Stomach (tissue), 9 donors: ENCODE results near the gene LIMK1. TPM values are rescaled to one million over a fixed set of nuclear protein-coding genes. Genes with fewer than 3 reads are reported as not detected.

Experiments
- DNase-seq, 2 donors: peaks; one replicate each; pipeline versions ENCODE4 v3.0.0 to v3.0.0-alpha.2; 2013 to 2019
- H3K27ac ChIP-seq, 5 donors: fragments of 200-600 bp in 4 of 5; sonication (generic) in 4 of 5; one replicate each; pipeline ENCODE4 v1.5.1; 2013 to 2019; ENCODE audit warnings: mild to moderate bottlenecking in 1 of 5, moderate library complexity in 1 of 5
- H3K27me3 ChIP-seq, 3 donors: fragments of 200-600 bp; sonication (generic); one replicate each; pipeline ENCODE4 v1.5.1; 2017 to 2019; ENCODE audit warnings: mixed run types in 1 of 3
- H3K36me3 ChIP-seq, 4 donors: fragments of 200-600 bp; sonication (generic); 1 replicate in 3 of 4; 2 replicates in 1 of 4; pipeline ENCODE4 v1.5.1; 2016 to 2019
- H3K4me1 ChIP-seq, 4 donors: fragments of 200-600 bp; sonication (generic); one replicate each; pipeline ENCODE4 v1.5.1; 2016 to 2019
- H3K4me3 ChIP-seq, 4 donors: fragments of 200-600 bp; sonication (generic) in 3 of 4; one replicate each; pipeline ENCODE4 v1.5.1; 2016 to 2019; ENCODE audit warnings: mild to moderate bottlenecking in 1 of 4
- H3K9me3 ChIP-seq, 4 donors: fragments of 200-600 bp; sonication (generic); one replicate each; pipeline ENCODE4 v1.5.1; 2016 to 2019
- EP300 ChIP-seq: sonication (generic); formaldehyde crosslinking; IDR thresholded peaks from one replicate; pipeline ENCODE4 v1.6.1; 2017; ENCODE audit warnings: antibody characterized with exemption
- POLR2A ChIP-seq, 4 donors: fragments of 450-650 bp; IDR thresholded peaks; one replicate each; pipeline ENCODE4 v1.6.1; 2016; ENCODE audit warnings: antibody characterized with exemption in 4 of 4, control low read depth in 2 of 4, mild to moderate bottlenecking in 1 of 4, moderate library complexity in 1 of 4
- POLR2AphosphoS5 ChIP-seq, 3 donors: sonication (generic); formaldehyde crosslinking; IDR thresholded peaks; one replicate each; pipeline ENCODE4 v1.6.1; 2016; ENCODE audit warnings: antibody characterized with exemption in 3 of 3
- WGBS, 5 donors: extraction: QIAGEN DNeasy Blood & Tissue Kit in 3 of 5; methylation state at CpG; one replicate each; pipeline versions ENCODE4 v1.1.5 to v1.1.7; 2013 to 2018; 5-methylcytosine and 5-hydroxymethylcytosine counted together
- intact Hi-C: fragments of 100-400 bp; cut with DNase I; formaldehyde crosslinking; loops from one replicate; pipeline ENCODE4 v1.15.1; 2023; ENCODE audit warnings: low total_unique reads
- polyA plus RNA-seq, 3 donors: library from polyadenylated mRNA; stranded (reverse); fragments of 200-250 nt; gene quantifications; one replicate each; pipeline ENCODE4 v1.2.3, GENCODE V29; 2013
- total RNA-seq, 5 donors: library from RNA; depleted of rRNA; stranded (reverse); fragments of >200 nt; gene quantifications; one replicate each; pipeline versions ENCODE4 v1.1.0 to v1.2.3, GENCODE V29; 2014 to 2016
- TF ChIP-seq, protein P1 (sequence below), 7 experiments: fragments of 450-650 bp in 4 of 7; fragments of 200-600 bp in 3 of 7; sonication (generic) in 3 of 7; IDR thresholded peaks; one replicate each; pipeline ENCODE4 v1.5.1; 2016 to 2019; ENCODE audit warnings: antibody characterized with exemption in 7 of 7, control low read depth in 2 of 7, mild to moderate bottlenecking in 1 of 7
- donor health status: healthy with polysubstance abuse.
- donor health status: Bipolar disorder and iron deficiency.
- donor health status: healthy.

LIMK1 gene
- total and polyA plus RNA-seq, 8 donors: 2.9 to 26.6 (median 8.7) TPM

DNA sequence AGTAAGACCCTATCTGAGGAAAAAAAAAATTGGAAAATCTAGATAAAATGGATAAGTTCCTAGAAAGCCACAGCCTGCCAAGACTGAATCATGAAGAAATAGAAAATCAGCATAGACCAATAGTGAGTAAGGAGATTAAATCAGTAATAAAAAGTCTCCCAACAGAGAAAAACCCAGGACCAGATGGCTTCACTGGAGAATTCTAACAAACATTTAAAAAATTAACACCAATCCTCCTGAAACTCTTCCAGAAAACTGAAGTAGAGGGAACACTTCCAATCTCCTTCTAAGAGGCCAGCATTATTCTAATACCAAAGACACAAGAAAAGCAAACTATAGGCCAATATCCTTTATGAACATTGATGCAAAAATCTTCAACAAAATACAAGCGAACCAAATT is 8.8 kb upstream of the LIMK1 start:
- Histone ChIP-seq H3K4me1 (no peaks in the 10 kb centered on the region), H3K9me3 (no peaks in the 10 kb centered on the region), H3K36me3 (no peaks in the 10 kb centered on the region), H3K27me3 (no peaks in the 10 kb centered on the region), H3K4me3 (no peak overlapping the region), H3K27ac (no peak overlapping the region)
- DNase-seq: no peak
- intact Hi-C loops: loop anchor here (10.0 kb wide), 1 partner anchor 130 kb away; no protein-coding TSS in a partner anchor
- TF ChIP-seq EP300 (no peak), POLR2A (IDR thresholded peaks at IDR 0.05) (no peak), POLR2AphosphoS5 (IDR thresholded peaks at IDR 0.05) (no peak)
- TF ChIP-seq, protein P1, sequence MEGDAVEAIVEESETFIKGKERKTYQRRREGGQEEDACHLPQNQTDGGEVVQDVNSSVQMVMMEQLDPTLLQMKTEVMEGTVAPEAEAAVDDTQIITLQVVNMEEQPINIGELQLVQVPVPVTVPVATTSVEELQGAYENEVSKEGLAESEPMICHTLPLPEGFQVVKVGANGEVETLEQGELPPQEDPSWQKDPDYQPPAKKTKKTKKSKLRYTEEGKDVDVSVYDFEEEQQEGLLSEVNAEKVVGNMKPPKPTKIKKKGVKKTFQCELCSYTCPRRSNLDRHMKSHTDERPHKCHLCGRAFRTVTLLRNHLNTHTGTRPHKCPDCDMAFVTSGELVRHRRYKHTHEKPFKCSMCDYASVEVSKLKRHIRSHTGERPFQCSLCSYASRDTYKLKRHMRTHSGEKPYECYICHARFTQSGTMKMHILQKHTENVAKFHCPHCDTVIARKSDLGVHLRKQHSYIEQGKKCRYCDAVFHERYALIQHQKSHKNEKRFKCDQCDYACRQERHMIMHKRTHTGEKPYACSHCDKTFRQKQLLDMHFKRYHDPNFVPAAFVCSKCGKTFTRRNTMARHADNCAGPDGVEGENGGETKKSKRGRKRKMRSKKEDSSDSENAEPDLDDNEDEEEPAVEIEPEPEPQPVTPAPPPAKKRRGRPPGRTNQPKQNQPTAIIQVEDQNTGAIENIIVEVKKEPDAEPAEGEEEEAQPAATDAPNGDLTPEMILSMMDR (IDR thresholded peaks at IDR 0.05): no peak
- WGBS, 5 donors: 87 to 90% (median 89%) methylated on average over 1 of the region's 1 CpG

DNA sequence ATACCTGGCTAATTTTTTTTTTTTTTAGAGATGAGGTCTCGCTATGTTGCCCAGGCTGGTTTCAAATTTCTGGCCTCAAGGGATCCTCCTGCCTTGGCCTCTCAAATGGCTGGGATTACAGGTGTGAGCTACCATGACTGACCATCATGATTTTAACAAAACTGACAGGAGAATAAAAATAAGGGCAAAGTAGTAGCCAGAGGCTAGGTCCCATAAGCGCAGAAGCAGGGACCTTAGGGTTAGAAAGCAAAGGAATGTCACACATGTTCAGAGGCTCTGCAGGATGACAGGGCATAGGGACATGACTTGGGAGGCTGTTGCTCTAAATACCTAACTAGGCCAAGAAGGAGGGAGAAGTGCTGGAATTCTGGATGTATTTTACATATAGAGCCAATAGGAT is 5.1 kb upstream of the LIMK1 start:
- no peak for DNase-seq

DNA sequence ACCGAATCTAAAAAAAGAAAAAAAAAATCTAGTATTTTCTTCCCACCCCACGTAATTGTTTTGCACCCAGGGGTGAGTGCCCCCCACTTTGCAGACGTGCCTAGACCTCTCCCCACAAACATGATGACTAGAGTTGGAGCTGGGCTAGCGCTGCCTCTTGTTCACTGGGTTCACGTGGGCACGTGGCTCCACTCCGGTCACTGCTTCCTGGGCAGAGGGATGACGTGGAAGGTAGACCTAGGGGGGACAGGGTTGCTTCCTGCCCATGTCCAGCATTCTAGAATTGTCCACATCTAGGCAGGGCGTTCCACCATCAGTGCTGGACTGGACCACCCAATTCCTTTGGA is 861 bp upstream of the LIMK1 start:
- intact Hi-C loops: loop anchor here (10.0 kb wide), 1 partner anchor 92 kb away; the partner anchor contains the start of gene EIF4H
- Histone ChIP-seq H3K4me3 (peak overlapping the region in 1 of 4 donors; percentile 53), H3K27me3 (no peaks in the 10 kb centered on the region)

More for the DNA sequence above, 5.1 kb upstream of the LIMK1 start:
- Histone ChIP-seq H3K4me3 (no peak overlapping the region), H3K27me3 (no peaks in the 10 kb centered on the region), H3K36me3 (no peaks in the 10 kb centered on the region), H3K9me3 (no peaks in the 10 kb centered on the region), H3K27ac (no peak overlapping the region), H3K4me1 (peaks cover 7 to 8% (median 7%) of the 10 kb centered on the region in 4 donors)
- 94 to 100% (median 96%) methylated on average over 2 of the region's 2 CpGs for WGBS, 5 donors
- TF ChIP-seq POLR2AphosphoS5 (IDR thresholded peaks at IDR 0.05) (no peak), POLR2A (IDR thresholded peaks at IDR 0.05) (no peak), EP300 (no peak)
- TF ChIP-seq, protein P1 (IDR thresholded peaks at IDR 0.05): no peak
- intact Hi-C loops: loop anchor here (10.0 kb wide), 1 partner anchor 126 kb away; no protein-coding TSS in a partner anchor

DNA sequence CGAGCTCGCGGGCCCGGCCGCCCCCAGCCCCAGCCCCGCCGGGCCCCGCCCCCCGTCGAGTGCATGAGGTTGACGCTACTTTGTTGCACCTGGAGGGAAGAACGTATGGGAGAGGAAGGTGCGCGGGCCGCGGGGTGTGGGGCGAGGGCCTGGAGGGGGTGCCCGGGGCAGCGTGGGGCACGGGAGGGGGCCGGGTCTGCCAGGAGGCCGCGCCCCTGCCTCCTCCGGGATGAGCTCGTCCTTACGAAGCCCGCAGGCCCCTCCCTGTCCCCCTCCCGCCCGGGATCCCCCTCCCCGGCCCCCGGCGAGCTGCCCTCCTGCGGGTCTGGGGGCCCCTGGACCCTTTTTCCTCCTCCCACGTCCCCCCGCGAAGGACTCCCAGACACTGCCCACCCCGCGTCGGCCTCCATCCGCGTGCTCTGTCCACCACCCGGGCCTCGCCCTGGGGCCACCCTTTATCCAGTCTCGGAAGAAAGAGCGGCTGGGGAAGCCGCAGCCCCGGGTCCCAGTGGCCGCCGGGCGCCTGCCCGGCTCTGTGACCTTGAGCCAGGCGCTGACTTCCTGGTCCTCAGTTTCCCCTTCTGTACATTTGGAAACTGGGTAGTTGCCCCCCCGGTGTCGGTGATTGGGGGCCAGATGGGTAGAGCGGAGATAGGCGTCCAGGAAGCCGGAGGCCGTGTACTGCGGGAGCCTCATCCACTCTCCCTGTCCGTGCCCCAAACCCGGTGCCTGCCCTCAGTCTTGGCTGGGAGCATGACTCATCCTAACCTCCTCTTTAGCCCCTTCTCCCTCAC is 521 bp downstream of the LIMK1 start:
- Histone ChIP-seq H3K27me3 (no peaks in the 10 kb centered on the region), H3K27ac (peak overlapping the region in 4 of 5 donors; percentile 53 to 84 (median 78)), H3K4me1 (peaks cover 18 to 26% (median 23%) of the 10 kb centered on the region in 4 donors), H3K36me3 (peaks cover 0 to 23% (median 11%) of the 10 kb centered on the region in 4 donors), H3K9me3 (no peaks in the 10 kb centered on the region), H3K4me3 (peak overlapping the region; percentile 85 to 92 (median 86))
- peak; percentile 41 to 78 for DNase-seq
- intact Hi-C loops: loop anchor here (10.0 kb wide), 1 partner anchor 91 kb away; the partner anchor contains the start of gene EIF4H
- 2 to 5% (median 3%) methylated on average over 17 to 61 of the region's 61 CpGs for WGBS, 5 donors
- TF ChIP-seq POLR2A (IDR thresholded peaks at IDR 0.05) (no peak), EP300 (no peak), POLR2AphosphoS5 (IDR thresholded peaks at IDR 0.05) (no peak)
- TF ChIP-seq, protein P1 (IDR thresholded peaks at IDR 0.05): no peak

More for the DNA sequence above, 861 bp upstream of the LIMK1 start:
- H3K4me1 ChIP-seq: peaks cover 18 to 26% (median 23%) of the 10 kb centered on the region in 4 donors
- H3K36me3 ChIP-seq: peaks cover 0 to 14% (median 5%) of the 10 kb centered on the region in 4 donors
- H3K9me3 ChIP-seq: no peaks in the 10 kb centered on the region
- 82 to 92% (median 87%) methylated on average over 8 to 9 of the region's 9 CpGs for WGBS, 5 donors
- no peak for DNase-seq
- peak overlapping the region in 2 of 5 donors; percentile 59 to 75 for H3K27ac ChIP-seq
- TF ChIP-seq POLR2AphosphoS5 (IDR thresholded peaks at IDR 0.05) (no peak), POLR2A (IDR thresholded peaks at IDR 0.05) (no peak), EP300 (no peak)
- TF ChIP-seq, protein P1 (IDR thresholded peaks at IDR 0.05): no peak
